SK-N-SH (cell line): ENCODE data around the gene ENTHD1. TPM values are rescaled to one million over a fixed set of nuclear protein-coding genes. Genes with fewer than 3 reads are reported as not detected.

Experiments
- CTCF ChIA-PET: fragments of 300-600, 350-600 bp; formaldehyde crosslinking; extraction: SDS; loops from one replicate; lab custom pipeline; 2021; lab: Yijun Ruan, JAX
- POLR2A ChIA-PET: fragments of 350-600 bp; sonication (Branson Sonifier 250); formaldehyde crosslinking; extraction: SDS; loops from one replicate; lab custom pipeline; 2020; ENCODE audit warnings: antibody characterized with exemption, inconsistent platforms; lab: Yijun Ruan, JAX
- DNase-seq: peaks from one replicate; pipeline ENCODE4 v3.0.0; 2012
- H2AFZ ChIP-seq: fragments of 200-600 bp; sonication (generic); 2 replicates; pipeline ENCODE4 v1.8.1; 2016; ENCODE audit warnings: antibody characterized with exemption, mild to moderate bottlenecking, low read depth
- H3F3A ChIP-seq: fragments of 200-600 bp; sonication (generic); replicated peaks from 2 replicates; pipeline ENCODE3; 2016; ENCODE audit warnings: antibody characterized with exemption, mild to moderate bottlenecking; ENCODE audit not compliant: insufficient read depth
- H3K27ac ChIP-seq, 2 experiments: fragments of 200-500 bp in 1 of 2; fragments of 200-600 bp in 1 of 2; sonication (Bioruptor generic) in 1 of 2; sonication (generic), shearing (Covaris generic) in 1 of 2; 2 replicates each; pipeline versions ENCODE4 v1.5.1 to v1.6.1; 2014 to 2016; ENCODE audit warnings: low read depth in 2 of 2, inconsistent platforms in 1 of 2, low read length in 1 of 2, mild to moderate bottlenecking in 1 of 2, mixed read lengths in 1 of 2
- H3K27me3 ChIP-seq: fragments of 200-600 bp; sonication (generic), shearing (Covaris generic); 2 replicates; pipeline ENCODE4 v1.6.1; 2016; ENCODE audit warnings: mixed run types; ENCODE audit not compliant: insufficient read depth
- H3K36me3 ChIP-seq, 2 experiments: fragments of 200-500 bp in 1 of 2; fragments of 200-600 bp in 1 of 2; sonication (Bioruptor generic) in 1 of 2; sonication (generic) in 1 of 2; replicated peaks in 1 of 2; 2 replicates each; pipeline versions ENCODE3 to v1.5.1; 2014 to 2016; ENCODE audit warnings: low read length in 1 of 2, mild to moderate bottlenecking in 1 of 2; ENCODE audit not compliant: insufficient read depth in 2 of 2, control insufficient read depth in 1 of 2
- H3K4me1 ChIP-seq, 2 experiments: fragments of 200-500 bp in 1 of 2; fragments of 200-600 bp in 1 of 2; sonication (Bioruptor generic) in 1 of 2; sonication (generic), shearing (Covaris generic) in 1 of 2; 2 replicates each; pipeline versions ENCODE4 v1.5.1 to v1.6.1; 2014 to 2016; ENCODE audit warnings: low read depth in 1 of 2, low read length in 1 of 2, mixed run types in 1 of 2; ENCODE audit not compliant: insufficient read depth in 2 of 2, control insufficient read depth in 1 of 2
- H3K4me2 ChIP-seq: fragments of 200-600 bp; sonication (generic), shearing (Covaris generic); 2 replicates; pipeline ENCODE4 v1.6.1; 2017; ENCODE audit warnings: mixed run types
- H3K4me3 ChIP-seq, 2 experiments: fragments of 200-500 bp in 1 of 2; fragments of 200-600 bp in 1 of 2; sonication (Bioruptor generic) in 1 of 2; sonication (generic), shearing (Covaris generic) in 1 of 2; 2 replicates each; pipeline versions ENCODE4 v1.5.1 to v1.8.1; 2014 to 2016; ENCODE audit warnings: low read depth in 2 of 2, inconsistent platforms in 1 of 2, low read length in 1 of 2, mild to moderate bottlenecking in 1 of 2, mixed read lengths in 1 of 2, moderate library complexity in 1 of 2
- H3K79me2 ChIP-seq: fragments of 200-600 bp; sonication (generic); 2 replicates; pipeline ENCODE4 v1.8.1; 2017; ENCODE audit warnings: mild to moderate bottlenecking; ENCODE audit not compliant: insufficient read depth
- H3K9ac ChIP-seq: fragments of 200-600 bp; sonication (generic); 2 replicates; pipeline ENCODE4 v1.6.1; 2017; ENCODE audit warnings: mixed run types
- H3K9me2 ChIP-seq: fragments of 200-600 bp; sonication (generic); 2 replicates; pipeline ENCODE4 v1.6.1; 2017; ENCODE audit warnings: mixed run types
- H3K9me3 ChIP-seq: fragments of 200-600 bp; sonication (generic); 2 replicates; pipeline ENCODE4 v1.6.1; 2017; ENCODE audit warnings: mixed run types, mild to moderate bottlenecking, moderate library complexity
- H4K20me1 ChIP-seq: fragments of 200-600 bp; sonication (generic); 2 replicates; pipeline ENCODE4 v1.6.1; 2017; ENCODE audit warnings: mild to moderate bottlenecking, mixed run types; ENCODE audit not compliant: insufficient read depth
- CHD2 ChIP-seq: fragments of 150-350 bp; IDR thresholded peaks from 2 replicates; pipeline ENCODE4 v1.6.1; 2018; ENCODE audit warnings: low read length; ENCODE audit not compliant: partially characterized antibody
- GABPA ChIP-seq: IDR thresholded peaks from 2 replicates; pipeline ENCODE4 v1.4.0; 2012; ENCODE audit warnings: low read depth, mild to moderate bottlenecking
- JUND ChIP-seq: IDR thresholded peaks from 2 replicates; pipeline ENCODE4 v1.4.0; 2012
- MEF2A ChIP-seq: IDR thresholded peaks from 2 replicates; pipeline ENCODE4 v1.4.0; 2012; ENCODE audit warnings: low read depth, borderline replicate concordance
- MXI1 ChIP-seq: IDR thresholded peaks from 2 replicates; pipeline ENCODE4 v1.6.1; 2012; ENCODE audit warnings: mild to moderate bottlenecking, low read depth, low read length, improper control_type of control experiment
- RCOR1 ChIP-seq: fragments of 150-350 bp; IDR thresholded peaks from 2 replicates; pipeline ENCODE4 v1.6.1; 2017; ENCODE audit warnings: antibody characterized with exemption, low read length
- REST ChIP-seq: IDR thresholded peaks from 2 replicates; pipeline ENCODE4 v1.6.1; 2012; ENCODE audit warnings: mild to moderate bottlenecking, low read depth, low read length, moderate library complexity
- RFX5 ChIP-seq: IDR thresholded peaks from 2 replicates; pipeline ENCODE4 v1.6.1; 2012; ENCODE audit warnings: mild to moderate bottlenecking, improper control_type of control experiment, low read length
- TAF1 ChIP-seq: IDR thresholded peaks from 2 replicates; pipeline ENCODE4 v1.6.1; 2012; ENCODE audit warnings: low read depth, mild to moderate bottlenecking, low read length, moderate library complexity, borderline replicate concordance
- TCF12 ChIP-seq: IDR thresholded peaks from 2 replicates; pipeline ENCODE4 v1.4.0; 2012
- TEAD4 ChIP-seq: IDR thresholded peaks from 2 replicates; pipeline ENCODE4 v1.4.0; 2012; ENCODE audit warnings: mild to moderate bottlenecking, borderline replicate concordance; ENCODE audit not compliant: insufficient read depth
- ZBTB33 ChIP-seq: IDR thresholded peaks from 2 replicates; pipeline ENCODE4 v1.4.0; 2012; ENCODE audit warnings: low read depth, borderline replicate concordance
- WGBS: methylation state at CpG from one replicate; pipeline ENCODE4 v1.1.6; 2017; ENCODE audit warnings: low lambda C conversion rate; 5-methylcytosine and 5-hydroxymethylcytosine counted together
- polyA plus RNA-seq, 3 experiments: library from polyadenylated mRNA; depleted of rRNA; stranded (reverse); fragments of >200 nt; gene quantifications; 2 replicates each; pipeline ENCODE4 v1.2.3, GENCODE V29; 2012

The ENTHD1 gene
- polyA plus RNA-seq, 1 of the 3 experiments (the other 2 are of a cell fraction): not detected

GRCh38 chr22:39805117-39805516 is 88.4 kb downstream of the ENTHD1 start:
- Histone ChIP-seq H3K4me1 (no peaks in the 10 kb centered on the region), H3K4me2 (no peak overlapping the region)
- no peak for TF ChIP-seq TAF1
- no peak for TF ChIP-seq TEAD4
- TF ChIP-seq, all 33 proteins: peak for 0
- H2AFZ ChIP-seq: no peak overlapping the region
- no peak overlapping the region for H3K27ac ChIP-seq
- H3K4me3 ChIP-seq: no peak overlapping the region
- H3K9me2 ChIP-seq: no peaks in the 10 kb centered on the region
- no peak overlapping the region for H3K9ac ChIP-seq
- CTCF ChIA-PET: no interaction called here
- H3K79me2 ChIP-seq: no peaks in the 10 kb centered on the region
- no peaks in the 10 kb centered on the region for H3K27me3 ChIP-seq
- 79% methylated on average over 5 of the region's 5 CpGs for WGBS
- no peaks in the 10 kb centered on the region for H3K36me3 ChIP-seq
- no peak for DNase-seq
- H3F3A ChIP-seq: no peaks in the 10 kb centered on the region
- POLR2A ChIA-PET: no interaction called here
- no peaks in the 10 kb centered on the region for H4K20me1 ChIP-seq
- H3K9me3 ChIP-seq: no peaks in the 10 kb centered on the region

GRCh38 chr22:39802682-39803081 is 90.9 kb downstream of the ENTHD1 start:
- WGBS: 63% methylated on average over 4 of the region's 4 CpGs

More at GRCh38 chr22:39802682-39803081, 90.9 kb downstream of the ENTHD1 start:
- H3K9me3 ChIP-seq: no peaks in the 10 kb centered on the region
- ChIA-PET POLR2A (no interaction called here), CTCF (no interaction called here)
- no peak for DNase-seq
- no peak overlapping the region for H3K4me2 ChIP-seq
- H2AFZ ChIP-seq: no peak overlapping the region
- H3K4me1 ChIP-seq: no peaks in the 10 kb centered on the region
- H3K27me3 ChIP-seq: no peaks in the 10 kb centered on the region
- no peak overlapping the region for H3K27ac ChIP-seq
- no peaks in the 10 kb centered on the region for H3K79me2 ChIP-seq
- TF ChIP-seq MXI1: no peak
- TF ChIP-seq ZBTB33: no peak
- no peak for TF ChIP-seq MEF2A
- no peak for TF ChIP-seq GABPA
- TF ChIP-seq RFX5: no peak
- no peak for TF ChIP-seq CHD2
- TF ChIP-seq TEAD4: no peak
- no peak for TF ChIP-seq REST
- no peak for TF ChIP-seq RCOR1
- no peak for TF ChIP-seq TAF1
- no peak for TF ChIP-seq TCF12
- TF ChIP-seq JUND: no peak
- no peaks in the 10 kb centered on the region for H3K36me3 ChIP-seq
- no peak overlapping the region for H3K9ac ChIP-seq
- H4K20me1 ChIP-seq: no peaks in the 10 kb centered on the region
- no peaks in the 10 kb centered on the region for H3F3A ChIP-seq
- H3K9me2 ChIP-seq: no peaks in the 10 kb centered on the region
- H3K4me3 ChIP-seq: no peak overlapping the region
